Heart left ventricle (tissue), 16 donors: Measurements from ENCODE around the gene ADAMTS3. TPM values are rescaled to one million over a fixed set of nuclear protein-coding genes. Genes with fewer than 3 reads are reported as not detected.

Source experiments
- ATAC-seq, 4 donors: fragments of 200-7000 bp; cut with Tn5 transposase; one replicate each; pipeline ENCODE4 v1.9.1; 2020 to 2022; ENCODE audit warnings: moderate library complexity in 4 of 4, mild to moderate bottlenecking in 3 of 4, moderate number of reproducible peaks in 1 of 4
- DNase-seq, 5 donors: peaks; one replicate each; pipeline ENCODE4 v3.0.0-alpha.2; 2020
- H3K27ac ChIP-seq, 12 donors: fragments of 200-600 bp; sonication (generic) in 4 of 12; one replicate each; pipeline versions ENCODE4 v1.5.0 to v1.8.0; 2016 to 2022; ENCODE audit warnings: mild to moderate bottlenecking in 2 of 12
- H3K27me3 ChIP-seq, 9 donors: fragments of 200-600 bp; sonication (generic) in 2 of 9; one replicate each; pipeline versions ENCODE4 v1.5.1 to v1.8.0; 2016 to 2022; ENCODE audit warnings: mild to moderate bottlenecking in 3 of 9
- H3K36me3 ChIP-seq, 9 donors: fragments of 200-600 bp; sonication (generic) in 2 of 9; one replicate each; pipeline versions ENCODE4 v1.5.0 to v1.8.0; 2018 to 2022; ENCODE audit warnings: mild to moderate bottlenecking in 2 of 9
- H3K4me1 ChIP-seq, 12 donors: fragments of 200-600 bp; sonication (generic) in 4 of 12; one replicate each; pipeline versions ENCODE4 v1.5.0 to v1.8.0; 2016 to 2022; ENCODE audit warnings: mild to moderate bottlenecking in 3 of 12
- H3K4me3 ChIP-seq, 12 donors: fragments of 200-600 bp; sonication (generic) in 4 of 12; one replicate each; pipeline versions ENCODE4 v1.5.0 to v1.8.0; 2017 to 2022; ENCODE audit warnings: mild to moderate bottlenecking in 9 of 12, moderate library complexity in 4 of 12
- H3K9me3 ChIP-seq, 12 donors: fragments of 200-600 bp; sonication (generic) in 4 of 12; one replicate each; pipeline versions ENCODE4 v1.5.0 to v1.8.0; 2016 to 2022; ENCODE audit warnings: mild to moderate bottlenecking in 1 of 12
- CTCF ChIP-seq, 12 donors: fragments of 200-600 bp; sonication (generic) in 4 of 12; IDR thresholded peaks; one replicate each; pipeline versions ENCODE4 v1.5.0 to v1.8.0; 2018 to 2022; ENCODE audit warnings: antibody characterized with exemption in 12 of 12, mild to moderate bottlenecking in 5 of 12
- POLR2A ChIP-seq, 2 donors: fragments of 450-650 bp; IDR thresholded peaks; one replicate each; pipeline ENCODE4 v1.6.1; 2017; ENCODE audit warnings: antibody characterized with exemption in 2 of 2, mild to moderate bottlenecking in 2 of 2, moderate library complexity in 2 of 2
- WGBS, 4 donors: extraction: QIAGEN DNeasy Blood & Tissue Kit in 2 of 4; methylation state at CpG; one replicate each; pipeline versions ENCODE4 v1.1.5 to v1.1.7; 2013 to 2018; 5-methylcytosine and 5-hydroxymethylcytosine counted together
- intact Hi-C, 10 donors: fragments of 100-400 bp; cut with DNase I; formaldehyde crosslinking; loops; one replicate each; pipeline versions ENCODE4 v1.11.1 to v1.14.2; 2022
- polyA plus RNA-seq, 2 donors: library from polyadenylated mRNA; stranded (reverse); fragments of 200-250 nt; gene quantifications; one replicate each; pipeline ENCODE4 v1.2.3, GENCODE V29; 2013
- total RNA-seq, 9 donors: library from RNA; depleted of rRNA in 2 of 9; stranded (reverse); fragments of >200 nt in 2 of 9; fragmentation: NEBNext Ultra II Directional in 3 of 9; extraction: Animal tissue kit (Norgen Biotek cat#: 25700) in 3 of 9; gene quantifications; one replicate each; pipeline versions ENCODE4 v1.1.0 to v1.2.4, GENCODE V29; 2016 to 2023
- donor health status: ischemic (EF 13 %, LVEDD 7.1; RV severe dilation, severe dysfunction).
- donor health status: healthy with polysubstance abuse.
- donor health status: DM: no; HTN: yes; CAD: no.
- donor health status: DM: no; HTN: no; CAD: no.
- donor health status: ischemic (EF 25% LVEDD 6.9; RV normal size, moderate dysfunction).
- donor health status: ischemic (EF 25% LVEDD 5.7; RV mildly dilated, moderate dysfunction).
- donor health status: healthy.
- donor health status: DM: yes; HTN: yes; CAD: no.
- donor health status: ischemic (EF 35%, LVEDD 5.7; RV mildly dilated, moderate dysfunction).
- donor health status: nonischemic (EF 11% LVEDD 7.7; RV severe dilation, severe dysfunction).
- donor health status: DM: yes; HTN: yes; CAD: no.
- donor health status: PGD.
- donor health status: ischemic (EF 29% LVEDD 5.4; RV normal size, mild dysfunction).
- donor health status: nonischemic (EF 23%, LVEDD 6.1; RV moderate dilation, normal function).

Gene ADAMTS3
- total and polyA plus RNA-seq, 11 donors, result 0.08 to 3.3 (median 0.42) TPM; not detected in 1

- Histone ChIP-seq H3K27ac (no peak overlapping the region), H3K4me3 (no peak overlapping the region), H3K36me3 (no peaks in the 10 kb centered on the region), H3K9me3 (no peaks in the 10 kb centered on the region), H3K27me3 (no peaks in the 10 kb centered on the region), H3K4me1 (no peaks in the 10 kb centered on the region)
- WGBS, 4 donors, result 84 to 85% (median 84%) methylated on average over 4 of the region's 4 CpGs
- intact Hi-C loops, result no loop called here
- DNase-seq (no peak), ATAC-seq (no peak)
- TF ChIP-seq CTCF (IDR thresholded peaks at IDR 0.05) (no peak), POLR2A (IDR thresholded peaks at IDR 0.05) (no peak)
Observed at GRCh38 chr4:72365981-72366380, 203.0 kb downstream of the ADAMTS3 start.

- DNase-seq (no peak), ATAC-seq (no peak)
- Histone ChIP-seq H3K4me1 (no peaks in the 10 kb centered on the region), H3K27me3 (no peaks in the 10 kb centered on the region), H3K4me3 (no peak overlapping the region), H3K36me3 (no peaks in the 10 kb centered on the region), H3K27ac (no peak overlapping the region), H3K9me3 (no peaks in the 10 kb centered on the region)
- WGBS, 4 donors, result 24 to 64% (median 44%) methylated on average over 1 of the region's 1 CpG
- intact Hi-C loops, result no loop called here
- no peak for TF ChIP-seq CTCF (IDR thresholded peaks at IDR 0.05)
- no peak for TF ChIP-seq POLR2A (IDR thresholded peaks at IDR 0.05)
Observed at GRCh38 chr4:72365016-72365415, 204.0 kb downstream of the ADAMTS3 start.

- DNase-seq (no peak), ATAC-seq (no peak)
- H3K27me3 ChIP-seq, result no peaks in the 10 kb centered on the region
- no peaks in the 10 kb centered on the region for H3K4me1 ChIP-seq
- no peak overlapping the region for H3K27ac ChIP-seq
- no peaks in the 10 kb centered on the region for H3K9me3 ChIP-seq
- intact Hi-C loops, result no loop called here
- no peak overlapping the region for H3K4me3 ChIP-seq
- WGBS, 4 donors, result 88 to 92% (median 90%) methylated on average over 6 of the region's 6 CpGs
- TF ChIP-seq CTCF (IDR thresholded peaks at IDR 0.05) (no peak), POLR2A (IDR thresholded peaks at IDR 0.05) (no peak)
- H3K36me3 ChIP-seq, result no peaks in the 10 kb centered on the region
Observed at GRCh38 chr4:72360075-72360474, 208.9 kb downstream of the ADAMTS3 start.

- 90 to 94% (median 92%) methylated on average over 2 of the region's 2 CpGs for WGBS, 4 donors
- intact Hi-C loops, result no loop called here
- DNase-seq, result no peak
- Histone ChIP-seq H3K4me3 (no peak overlapping the region), H3K36me3 (no peaks in the 10 kb centered on the region), H3K9me3 (no peaks in the 10 kb centered on the region), H3K27me3 (no peaks in the 10 kb centered on the region), H3K27ac (no peak overlapping the region), H3K4me1 (no peaks in the 10 kb centered on the region)
- TF ChIP-seq CTCF (IDR thresholded peaks at IDR 0.05), result no peak
- TF ChIP-seq POLR2A (IDR thresholded peaks at IDR 0.05), result no peak
- no peak for ATAC-seq
Observed at GRCh38 chr4:72358483-72358882, 210.5 kb downstream of the ADAMTS3 start.
